IgD-negative memory B cell (primary cell): Measurements from ENCODE around the gene KRT35. TPM values are rescaled to one million over a fixed set of nuclear protein-coding genes. Genes with fewer than 3 reads are reported as not detected.
A peak's percentile ranks its signal among the peaks of the same experiment; 100 is the strongest.

Experiments used
- H3K27ac Mint-ChIP-seq, 3 donors: one replicate each; pipeline ENCODE4 v1.8.0; 2020 to 2022; ENCODE audit warnings: mild to moderate bottlenecking in 3 of 3, mixed read lengths in 3 of 3, moderate library complexity in 1 of 3
- H3K27me3 Mint-ChIP-seq: one replicate; pipeline ENCODE4 v1.8.0; 2021; ENCODE audit warnings: mixed read lengths
- H3K36me3 Mint-ChIP-seq: one replicate; pipeline ENCODE4 v1.8.0; 2020; ENCODE audit warnings: mild to moderate bottlenecking, mixed read lengths
- H3K4me1 Mint-ChIP-seq, 3 donors: one replicate each; pipeline ENCODE4 v1.8.0; 2020 to 2022; ENCODE audit warnings: mixed read lengths in 3 of 3, mild to moderate bottlenecking in 1 of 3
- H3K4me3 Mint-ChIP-seq, 4 donors: one replicate each; pipeline ENCODE4 v1.8.0; 2020 to 2022; ENCODE audit warnings: mild to moderate bottlenecking in 4 of 4, mixed read lengths in 4 of 4, moderate library complexity in 3 of 4
- H3K9me3 Mint-ChIP-seq, 3 donors: one replicate each; pipeline ENCODE4 v1.8.0; 2020 to 2021; ENCODE audit warnings: mixed read lengths in 3 of 3, mild to moderate bottlenecking in 1 of 3
- polyA plus RNA-seq: library from polyadenylated mRNA; unstranded; fragments of 300-500 nt; fragmentation: Illumina TruSeq; gene quantifications from one replicate; pipeline ENCODE4 v1.2.3, GENCODE V29; 2021

The KRT35 gene
- polyA plus RNA-seq, 1 donor from 2014 or later: not detected

DNA sequence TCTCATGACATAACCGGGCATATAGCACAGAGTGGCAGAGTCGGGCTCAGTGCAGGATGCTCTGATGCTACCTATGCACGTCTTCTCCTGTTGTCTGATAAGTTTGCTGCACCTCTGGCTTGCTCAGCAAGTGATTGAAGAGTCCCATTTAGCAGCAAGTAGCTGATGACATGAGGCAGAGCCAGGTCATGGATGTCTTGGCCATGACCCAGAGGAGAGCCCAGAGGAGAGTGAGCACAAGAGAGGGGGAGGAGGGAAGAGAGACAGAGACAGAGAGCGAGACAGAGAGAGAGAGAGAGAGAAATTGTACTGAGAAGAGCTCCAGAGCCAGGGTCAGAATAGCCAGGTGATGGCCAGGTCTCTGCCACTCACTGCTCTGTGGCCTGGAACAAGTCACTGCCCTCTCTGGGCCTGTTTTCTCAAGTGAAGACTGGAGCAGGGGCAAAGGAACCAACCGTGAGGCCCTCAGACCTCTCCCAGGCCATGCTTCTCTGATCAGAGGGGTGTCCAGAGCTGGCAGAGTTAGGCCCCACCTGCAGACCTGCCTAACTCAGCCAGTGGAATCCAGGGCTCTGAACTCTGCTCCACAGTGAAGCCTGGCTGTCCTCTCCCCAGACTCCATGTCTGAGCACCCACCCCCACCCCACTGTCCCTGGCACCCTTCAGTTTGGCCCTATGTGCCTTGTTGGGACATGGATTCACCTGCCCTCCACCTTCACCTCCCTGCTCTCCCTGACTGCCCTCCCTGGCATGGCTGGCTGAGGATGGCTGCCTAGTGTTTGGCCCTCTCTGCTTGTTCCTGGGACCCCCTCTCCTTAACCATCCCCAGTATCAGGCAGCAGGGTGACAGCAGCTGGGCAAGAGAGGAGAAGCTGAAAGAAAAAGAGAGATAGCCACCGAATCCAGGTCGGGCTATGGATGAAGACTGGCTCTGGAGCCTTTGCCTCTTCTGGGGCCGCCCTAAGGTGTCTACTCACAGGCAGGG, 4.3 kb upstream of the KRT35 start:
- Mint-ChIP-seq H3K4me3 (no peak overlapping the region), H3K9me3 (no peaks in the 10 kb centered on the region), H3K27ac (peak overlapping the region in 1 of 3 donors; percentile 47), H3K4me1 (peaks cover 0 to 3% (median 0%) of the 10 kb centered on the region in 3 donors), H3K27me3 (peaks cover 4% of the 10 kb centered on the region), H3K36me3 (no peaks in the 10 kb centered on the region)

- Mint-ChIP-seq H3K4me1 (peaks cover 0 to 3% (median 0%) of the 10 kb centered on the region in 3 donors), H3K27ac (peak overlapping the region in 1 of 3 donors; percentile 47), H3K27me3 (peaks cover 4% of the 10 kb centered on the region), H3K9me3 (no peaks in the 10 kb centered on the region), H3K36me3 (no peaks in the 10 kb centered on the region), H3K4me3 (no peak overlapping the region)
These were observed 3.3 kb upstream of the KRT35 start for GRCh38 chr17:41483991-41484826.

GRCh38 chr17:41483531-41483930, 2.6 kb upstream of the KRT35 start:
- Mint-ChIP-seq H3K4me3 (no peak overlapping the region), H3K27me3 (peaks cover 4% of the 10 kb centered on the region), H3K27ac (no peak overlapping the region), H3K36me3 (no peaks in the 10 kb centered on the region), H3K9me3 (no peaks in the 10 kb centered on the region), H3K4me1 (peaks cover 0 to 3% (median 0%) of the 10 kb centered on the region in 3 donors)

GRCh38 chr17:41480581-41480980, 370 bp downstream of the KRT35 start:
- Mint-ChIP-seq H3K4me1 (peaks cover 0 to 3% (median 0%) of the 10 kb centered on the region in 3 donors), H3K27ac (no peak overlapping the region), H3K4me3 (no peak overlapping the region), H3K27me3 (peaks cover 4% of the 10 kb centered on the region), H3K9me3 (no peaks in the 10 kb centered on the region), H3K36me3 (no peaks in the 10 kb centered on the region)

DNA sequence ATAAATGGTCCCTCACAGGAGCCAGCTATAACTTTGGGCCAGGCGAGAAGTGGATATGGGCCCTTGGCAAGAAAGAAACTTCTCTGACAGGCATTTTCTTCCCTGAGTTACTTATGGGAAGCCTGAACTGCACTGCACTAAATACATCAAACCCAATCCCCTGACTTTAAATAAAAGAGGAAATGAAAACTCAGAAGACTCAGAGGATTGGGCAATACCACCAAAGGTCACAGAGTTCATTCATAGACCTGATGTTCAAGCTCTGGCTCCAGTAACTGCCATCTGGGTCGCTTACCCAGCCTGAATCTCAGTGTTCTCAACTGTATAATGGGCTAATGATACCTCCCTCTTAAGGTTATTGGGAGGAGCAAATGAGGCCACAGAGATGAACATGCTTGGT, 815 bp downstream of the KRT35 start:
- Mint-ChIP-seq H3K27ac (no peak overlapping the region), H3K36me3 (no peaks in the 10 kb centered on the region), H3K9me3 (no peaks in the 10 kb centered on the region), H3K4me3 (no peak overlapping the region), H3K27me3 (peaks cover 4% of the 10 kb centered on the region), H3K4me1 (peaks cover 0 to 3% (median 0%) of the 10 kb centered on the region in 3 donors)

- Mint-ChIP-seq H3K36me3 (no peaks in the 10 kb centered on the region), H3K27me3 (peaks cover 2% of the 10 kb centered on the region), H3K4me3 (peak overlapping the region in 1 of 4 donors; percentile 38), H3K9me3 (no peaks in the 10 kb centered on the region), H3K4me1 (peaks cover 0 to 3% (median 0%) of the 10 kb centered on the region in 3 donors), H3K27ac (no peak overlapping the region)
These were observed 2.7 kb downstream of the KRT35 start for GRCh38 chr17:41478237-41478636.

DNA sequence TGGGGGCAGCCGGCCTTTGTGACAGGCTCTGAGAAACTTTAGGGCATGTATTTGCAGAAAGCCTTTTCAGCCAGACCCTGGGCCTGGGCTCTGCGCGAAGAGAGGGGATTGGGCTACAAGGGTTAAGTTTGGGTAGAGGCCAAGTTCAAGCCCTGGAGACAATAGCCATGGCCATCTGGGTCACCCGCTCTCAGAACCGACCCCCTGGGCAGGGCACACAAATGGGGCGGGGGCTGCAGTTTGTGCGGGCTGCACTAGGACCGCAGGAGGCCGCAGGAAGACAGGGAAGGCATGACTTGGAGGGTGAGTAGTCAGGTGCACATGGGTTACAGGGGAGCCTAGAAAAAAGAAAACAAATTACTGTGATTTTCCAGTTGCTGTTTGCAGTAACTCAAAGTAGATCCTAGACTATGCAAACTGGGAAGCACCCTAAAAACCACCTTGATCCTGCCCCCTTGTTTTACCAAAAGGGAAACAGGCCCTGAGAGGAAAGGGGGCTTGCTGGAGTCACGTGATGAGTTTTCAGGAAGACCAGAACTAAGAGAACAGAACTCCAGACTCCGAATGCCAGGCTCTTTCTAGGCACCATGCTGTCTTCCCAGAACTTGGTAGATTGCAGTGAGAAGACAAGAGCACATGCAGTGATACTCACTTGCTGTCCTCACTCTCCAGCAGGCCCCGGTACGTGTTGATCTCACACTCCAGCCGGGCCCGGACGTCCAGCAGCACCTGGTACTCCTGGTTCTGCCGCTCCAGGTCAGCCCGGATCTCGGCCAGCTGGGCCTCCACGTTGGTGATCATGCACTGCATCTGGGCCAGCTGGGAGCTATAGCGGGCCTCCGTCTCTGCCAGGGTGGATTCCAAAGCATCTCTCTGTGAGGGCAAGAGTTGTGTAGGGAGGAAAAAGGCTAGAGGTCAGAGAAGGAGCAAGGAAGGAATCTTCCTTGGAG, 3.8 kb downstream of the KRT35 start:
- Mint-ChIP-seq H3K27me3 (peaks cover 2% of the 10 kb centered on the region), H3K36me3 (no peaks in the 10 kb centered on the region), H3K27ac (no peak overlapping the region), H3K4me1 (peaks cover 0 to 3% (median 0%) of the 10 kb centered on the region in 3 donors), H3K9me3 (peaks cover 0 to 2% (median under 1%) of the 10 kb centered on the region in 3 donors), H3K4me3 (no peak overlapping the region)

GRCh38 chr17:41475421-41475820, 5.5 kb downstream of the KRT35 start:
- Mint-ChIP-seq H3K9me3 (peaks cover 0 to 11% (median 2%) of the 10 kb centered on the region in 3 donors), H3K27ac (no peak overlapping the region), H3K27me3 (peaks cover 2% of the 10 kb centered on the region), H3K4me1 (peaks cover 0 to 3% (median 0%) of the 10 kb centered on the region in 3 donors), H3K4me3 (no peak overlapping the region), H3K36me3 (no peaks in the 10 kb centered on the region)

DNA sequence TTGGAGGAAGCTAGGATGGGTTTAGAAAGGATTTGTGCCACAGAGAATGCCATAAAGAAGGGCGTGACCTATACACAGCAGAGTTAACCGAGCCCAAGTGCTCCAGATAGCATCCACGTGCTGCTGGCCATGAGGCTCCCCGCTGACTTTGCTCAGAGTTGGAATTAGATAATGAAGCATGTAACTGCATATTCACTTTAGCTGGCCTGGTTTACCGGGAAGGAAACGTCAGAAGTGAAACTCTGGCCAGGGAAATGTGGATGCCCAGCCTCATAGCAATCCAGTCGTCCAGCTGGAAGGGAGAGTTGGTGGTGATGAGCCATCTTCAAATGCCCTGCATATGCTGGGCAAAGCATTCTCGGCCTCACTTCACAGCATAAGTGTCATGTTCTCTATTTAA, 6.1 kb downstream of the KRT35 start:
- peaks cover 0 to 11% (median 2%) of the 10 kb centered on the region in 3 donors for H3K9me3 Mint-ChIP-seq
- no peaks in the 10 kb centered on the region for H3K36me3 Mint-ChIP-seq
- H3K4me1 Mint-ChIP-seq: no peaks in the 10 kb centered on the region
- H3K4me3 Mint-ChIP-seq: no peak overlapping the region
- H3K27me3 Mint-ChIP-seq: peaks cover 2% of the 10 kb centered on the region
- H3K27ac Mint-ChIP-seq: no peak overlapping the region

DNA sequence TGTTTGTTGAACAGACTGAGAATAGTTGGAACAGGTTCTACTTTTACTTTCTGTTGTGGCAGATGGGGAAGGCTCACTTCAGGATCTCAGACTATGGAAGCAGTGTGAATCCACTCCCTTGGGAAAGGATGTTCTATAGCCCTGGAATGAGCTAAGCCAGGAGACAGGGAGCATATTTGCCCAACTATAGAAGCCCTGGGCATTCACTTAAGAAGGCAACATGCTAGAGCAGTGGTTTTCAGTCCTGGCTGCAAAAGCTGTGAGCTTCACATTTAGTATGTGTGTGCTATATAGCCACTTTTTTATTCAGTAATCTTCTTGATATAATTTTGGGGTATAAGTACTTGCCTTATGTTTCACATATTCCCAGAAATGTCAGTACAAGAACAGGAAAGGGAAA, 12.6 kb downstream of the KRT35 start:
- Mint-ChIP-seq H3K9me3 (peaks cover 0 to 20% (median 19%) of the 10 kb centered on the region in 3 donors), H3K4me1 (no peaks in the 10 kb centered on the region), H3K27ac (no peak overlapping the region), H3K36me3 (no peaks in the 10 kb centered on the region), H3K4me3 (no peak overlapping the region), H3K27me3 (peaks cover 17% of the 10 kb centered on the region)

GRCh38 chr17:41467561-41467960, 13.4 kb downstream of the KRT35 start:
- Mint-ChIP-seq H3K4me3 (no peak overlapping the region), H3K36me3 (no peaks in the 10 kb centered on the region), H3K9me3 (peaks cover 0 to 20% (median 17%) of the 10 kb centered on the region in 3 donors), H3K27me3 (peaks cover 16% of the 10 kb centered on the region), H3K27ac (no peak overlapping the region), H3K4me1 (no peaks in the 10 kb centered on the region)

DNA sequence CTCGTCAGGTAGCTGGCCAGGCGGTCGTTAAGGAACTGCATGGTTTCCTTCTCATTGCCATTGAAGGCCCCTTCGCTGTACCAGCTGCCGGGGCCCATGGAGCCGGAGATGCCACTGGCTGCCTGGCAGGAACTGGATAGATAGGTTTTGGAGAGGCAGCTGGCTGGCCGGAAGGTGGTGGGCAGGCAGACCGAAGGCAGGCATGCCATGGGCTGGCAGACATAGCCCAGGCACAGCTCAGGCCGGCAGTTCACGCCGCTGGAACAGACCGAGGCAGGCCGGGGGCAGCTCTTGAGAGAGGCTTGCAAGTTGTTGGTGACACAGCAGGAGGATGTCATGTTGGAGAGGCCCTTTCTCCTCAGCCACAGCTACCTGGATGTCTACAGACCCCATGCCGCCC, 14.0 kb downstream of the KRT35 start, which contains the start of gene KRT32:
Gene KRT32 (minus strand): TSS at position 399 of the 400 bp plus-strand sequence. CDS start 61 bp downstream, at position 338.
- H3K36me3 Mint-ChIP-seq: no peaks in the 10 kb centered on the region
- H3K9me3 Mint-ChIP-seq: peaks cover 0 to 18% (median 17%) of the 10 kb centered on the region in 3 donors
- H3K27me3 Mint-ChIP-seq: peaks cover 16% of the 10 kb centered on the region
- no peaks in the 10 kb centered on the region for H3K4me1 Mint-ChIP-seq
- no peak within 1 kb of the TSS for H3K27ac Mint-ChIP-seq
- H3K4me3 Mint-ChIP-seq: no peak within 1 kb of the TSS

DNA sequence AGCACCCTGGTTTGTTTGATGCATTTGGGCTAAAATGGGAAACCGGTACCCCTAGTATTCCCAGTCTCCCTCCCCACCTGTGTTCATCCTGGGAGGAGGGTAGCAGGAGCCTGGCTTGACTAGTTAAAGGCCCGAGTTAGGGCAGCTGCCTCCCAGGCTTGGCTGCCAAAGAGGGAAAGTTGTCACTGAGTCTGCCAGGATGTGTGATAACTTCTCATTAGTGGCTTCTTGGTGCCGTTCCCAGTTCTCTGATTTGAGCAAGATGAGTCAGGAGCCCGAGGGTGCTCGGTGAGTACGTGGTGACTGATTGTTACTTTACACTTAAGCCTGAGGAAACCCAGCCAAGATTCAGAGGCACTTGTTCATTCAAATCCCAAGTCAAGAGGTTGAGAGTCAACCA, 16.3 kb downstream of the KRT35 start:
- H3K27ac Mint-ChIP-seq: peak overlapping the region in 1 of 3 donors; percentile 87

DNA sequence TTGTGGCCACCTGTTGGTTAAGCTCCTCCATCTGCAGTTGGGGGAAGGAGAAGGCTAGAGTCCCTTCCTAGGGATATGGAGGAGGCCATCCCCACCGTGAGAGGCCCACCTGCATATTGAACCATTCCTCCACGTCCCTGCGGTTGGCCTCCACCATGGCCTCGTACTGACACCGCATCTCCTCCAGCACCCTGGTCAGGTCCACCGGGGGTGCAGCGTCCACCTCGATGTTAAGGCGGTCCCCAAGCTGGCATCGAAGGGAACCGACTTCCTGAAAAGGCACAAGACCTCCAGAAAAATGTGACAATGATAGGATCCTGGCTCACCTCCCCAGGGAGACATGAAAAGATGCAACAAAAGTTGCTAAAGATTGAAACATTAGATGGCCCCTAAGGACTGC, 16.8 kb downstream of the KRT35 start:
- H3K27ac Mint-ChIP-seq: peak overlapping the region in 1 of 3 donors; percentile 87
- no peaks in the 10 kb centered on the region for H3K4me1 Mint-ChIP-seq
- H3K27me3 Mint-ChIP-seq: peaks cover 16% of the 10 kb centered on the region
- H3K36me3 Mint-ChIP-seq: no peaks in the 10 kb centered on the region
- H3K9me3 Mint-ChIP-seq: peaks cover 0 to 11% (median 8%) of the 10 kb centered on the region in 3 donors
- H3K4me3 Mint-ChIP-seq: no peak overlapping the region

More for the DNA sequence above, 16.3 kb downstream of the KRT35 start:
- Mint-ChIP-seq H3K9me3 (peaks cover 0 to 15% (median 8%) of the 10 kb centered on the region in 3 donors), H3K27me3 (peaks cover 16% of the 10 kb centered on the region), H3K4me3 (no peak overlapping the region), H3K36me3 (no peaks in the 10 kb centered on the region), H3K4me1 (no peaks in the 10 kb centered on the region)
